PC-3 (cell line): ENCODE results near the gene HNF1A.

Experiments used
- EZH2 ChIP-seq: fragments of 300-600 bp; sonication (generic); IDR thresholded peaks from one replicate; pipeline ENCODE4 v1.6.1; 2017; ENCODE audit warnings: antibody characterized with exemption, mild to moderate bottlenecking, low read length; ENCODE audit not compliant: unreplicated experiment
- EZH2phosphoT487 ChIP-seq: fragments of 300-600 bp; sonication (generic); IDR thresholded peaks from 2 replicates; pipeline ENCODE4 v1.6.1; 2018; ENCODE audit warnings: mild to moderate bottlenecking, antibody characterized with exemption, low read length, borderline replicate concordance
- TF ChIP-seq, protein P1 (sequence below): fragments of 300-600 bp; sonication (generic); conservative IDR thresholded peaks from 2 replicates; pipeline ENCODE4 v1.5.1; 2017; ENCODE audit warnings: antibody characterized with exemption, low read depth, mild to moderate bottlenecking, low read length

DNA sequence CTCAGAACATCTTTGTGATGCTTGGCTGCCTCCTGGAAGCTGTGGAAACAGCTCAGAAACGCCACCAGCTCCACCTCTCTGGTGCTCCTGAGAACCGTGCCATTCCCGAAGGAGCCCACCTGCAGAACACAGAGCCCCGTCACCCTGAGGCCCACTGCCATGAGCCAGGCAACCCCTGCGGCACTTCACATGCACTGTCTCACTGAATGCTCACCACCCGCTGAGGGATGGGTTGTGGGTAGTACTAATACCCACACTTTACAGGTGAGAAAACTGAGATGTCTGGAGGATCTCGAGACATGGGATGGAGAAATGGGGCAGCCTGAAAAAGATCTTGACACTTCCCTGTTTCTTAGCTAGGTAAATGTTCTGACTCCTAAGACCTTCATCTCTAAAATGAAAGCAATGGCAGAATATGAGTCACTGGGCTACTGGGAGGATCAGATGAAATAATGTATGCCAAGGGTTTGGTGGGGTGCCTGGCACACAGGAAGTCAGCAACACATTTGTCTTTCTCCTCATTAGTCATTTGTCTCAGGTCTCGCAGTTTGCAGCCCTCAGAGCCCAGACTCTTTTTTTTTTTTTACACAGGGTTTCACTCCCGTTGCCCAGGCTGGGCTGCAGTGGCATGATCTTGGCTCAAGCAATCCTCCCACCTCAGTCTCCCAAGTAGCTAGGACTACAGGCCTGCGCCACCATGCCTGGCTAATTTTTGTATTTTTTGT, 55.4 kb downstream of the HNF1A start:
- TF ChIP-seq, protein P1, sequence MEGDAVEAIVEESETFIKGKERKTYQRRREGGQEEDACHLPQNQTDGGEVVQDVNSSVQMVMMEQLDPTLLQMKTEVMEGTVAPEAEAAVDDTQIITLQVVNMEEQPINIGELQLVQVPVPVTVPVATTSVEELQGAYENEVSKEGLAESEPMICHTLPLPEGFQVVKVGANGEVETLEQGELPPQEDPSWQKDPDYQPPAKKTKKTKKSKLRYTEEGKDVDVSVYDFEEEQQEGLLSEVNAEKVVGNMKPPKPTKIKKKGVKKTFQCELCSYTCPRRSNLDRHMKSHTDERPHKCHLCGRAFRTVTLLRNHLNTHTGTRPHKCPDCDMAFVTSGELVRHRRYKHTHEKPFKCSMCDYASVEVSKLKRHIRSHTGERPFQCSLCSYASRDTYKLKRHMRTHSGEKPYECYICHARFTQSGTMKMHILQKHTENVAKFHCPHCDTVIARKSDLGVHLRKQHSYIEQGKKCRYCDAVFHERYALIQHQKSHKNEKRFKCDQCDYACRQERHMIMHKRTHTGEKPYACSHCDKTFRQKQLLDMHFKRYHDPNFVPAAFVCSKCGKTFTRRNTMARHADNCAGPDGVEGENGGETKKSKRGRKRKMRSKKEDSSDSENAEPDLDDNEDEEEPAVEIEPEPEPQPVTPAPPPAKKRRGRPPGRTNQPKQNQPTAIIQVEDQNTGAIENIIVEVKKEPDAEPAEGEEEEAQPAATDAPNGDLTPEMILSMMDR = no peak
- TF ChIP-seq EZH2 (no peak), EZH2phosphoT487 (no peak)
